ENCODE data around the gene MYOF.

The MYOF gene

GRCh38 chr10:93356516-93356915 is 125.6 kb downstream of the MYOF start:
- TF ChIP-seq CTCF (IDR thresholded peaks at IDR 0.05; ENCODE audit: low read depth, low read length, missing control alignments): no peak
- DNase-seq: no peak
- no peaks in the 10 kb centered on the region for H3K27me3 ChIP-seq (replicated peaks)
- H3K4me3 ChIP-seq (ENCODE audit: low read depth, low read length): no peak overlapping the region
- in situ Hi-C loops (cut with HindIII; ENCODE audit: low pct_ligation_motif_present, low sequenced_read_pairs): loop anchor here (25.0 kb wide), 1 partner anchor 131 kb away; the partner anchor contains the start of genes CEP55 and MYOF
- peaks cover 92% of the 10 kb centered on the region for H3K36me3 ChIP-seq (replicated peaks)
- no peak overlapping the region for H3K27ac ChIP-seq

GRCh38 chr10:93352638-93353383 is 129.3 kb downstream of the MYOF start:
- H3K4me3 ChIP-seq (ENCODE audit: low read depth, low read length): no peak overlapping the region
- DNase-seq: peak; percentile 47
- peaks cover 97% of the 10 kb centered on the region for H3K36me3 ChIP-seq (replicated peaks)
- no peak overlapping the region for H3K27ac ChIP-seq
- in situ Hi-C loops (cut with HindIII; ENCODE audit: low pct_ligation_motif_present, low sequenced_read_pairs): loop anchor here (25.0 kb wide), 1 partner anchor 134 kb away; the partner anchor contains the start of genes CEP55 and MYOF
- H3K27me3 ChIP-seq (replicated peaks): no peaks in the 10 kb centered on the region
- TF ChIP-seq CTCF (IDR thresholded peaks at IDR 0.05; ENCODE audit: low read depth, low read length, missing control alignments): peak; percentile 22

- in situ Hi-C loops (cut with HindIII; ENCODE audit: low pct_ligation_motif_present, low sequenced_read_pairs): no loop called here
- no peak overlapping the region for H3K27ac ChIP-seq
- H3K4me3 ChIP-seq (ENCODE audit: low read depth, low read length): no peak overlapping the region
- DNase-seq: no peak
- H3K36me3 ChIP-seq (replicated peaks): peaks cover 95% of the 10 kb centered on the region
- H3K27me3 ChIP-seq (replicated peaks): no peaks in the 10 kb centered on the region
- no peak for TF ChIP-seq CTCF (IDR thresholded peaks at IDR 0.05; ENCODE audit: low read depth, low read length, missing control alignments)
Measured at GRCh38 chr10:93346694-93347093, 135.4 kb downstream of the MYOF start.

- Histone ChIP-seq H3K27me3 (replicated peaks) (no peaks in the 10 kb centered on the region), H3K4me3 (ENCODE audit: low read depth, low read length) (no peak overlapping the region), H3K36me3 (replicated peaks) (peaks cover 94% of the 10 kb centered on the region), H3K27ac (no peak overlapping the region)
- no peak for TF ChIP-seq CTCF (IDR thresholded peaks at IDR 0.05; ENCODE audit: low read depth, low read length, missing control alignments)
- DNase-seq: no peak
- in situ Hi-C loops (cut with HindIII; ENCODE audit: low pct_ligation_motif_present, low sequenced_read_pairs): no loop called here
Measured at GRCh38 chr10:93346108-93346507, 136.0 kb downstream of the MYOF start.

- H3K36me3 ChIP-seq (replicated peaks): peaks cover 91% of the 10 kb centered on the region
- TF ChIP-seq CTCF (IDR thresholded peaks at IDR 0.05; ENCODE audit: low read depth, low read length, missing control alignments): no peak
- H3K27me3 ChIP-seq (replicated peaks): no peaks in the 10 kb centered on the region
- no peak for DNase-seq
- no peak overlapping the region for H3K4me3 ChIP-seq (ENCODE audit: low read depth, low read length)
- no peak overlapping the region for H3K27ac ChIP-seq
- in situ Hi-C loops (cut with HindIII; ENCODE audit: low pct_ligation_motif_present, low sequenced_read_pairs): no loop called here
Measured at GRCh38 chr10:93344691-93345090, 137.4 kb downstream of the MYOF start.

- Histone ChIP-seq H3K4me3 (ENCODE audit: low read depth, low read length) (no peak overlapping the region), H3K27me3 (replicated peaks) (no peaks in the 10 kb centered on the region), H3K27ac (no peak overlapping the region), H3K36me3 (replicated peaks) (peaks cover 89% of the 10 kb centered on the region)
- TF ChIP-seq CTCF (IDR thresholded peaks at IDR 0.05; ENCODE audit: low read depth, low read length, missing control alignments): no peak
- in situ Hi-C loops (cut with HindIII; ENCODE audit: low pct_ligation_motif_present, low sequenced_read_pairs): no loop called here
- DNase-seq: no peak
Measured at GRCh38 chr10:93342921-93343320, 139.2 kb downstream of the MYOF start.

Measured in brain microvascular endothelial cell (primary cell).